ENCODE measurements around the gene LDAH.

LDAH gene

DNA sequence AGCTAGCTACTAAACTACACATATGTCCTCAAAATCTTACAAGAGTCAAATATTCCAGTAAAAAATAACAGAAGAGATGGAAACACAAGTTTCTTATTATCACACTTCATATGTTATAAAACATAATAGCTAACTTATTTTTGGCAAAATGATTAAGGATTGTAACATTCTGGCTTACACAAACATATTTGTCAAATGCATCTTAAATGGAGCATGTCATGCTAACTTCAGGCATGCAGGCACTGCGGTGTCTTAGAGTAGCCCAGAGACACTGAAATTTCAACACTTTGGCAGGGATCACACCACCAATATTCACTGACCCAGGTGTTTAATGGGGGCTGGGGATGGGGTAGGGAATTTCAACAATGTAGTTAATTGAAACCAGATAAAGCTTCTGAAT is 51.6 kb downstream of the LDAH start:
- DNase-seq, result no peak

- no peak for DNase-seq
Measured at GRCh38 chr2:20766798-20767644, 55.9 kb downstream of the LDAH start.

DNA sequence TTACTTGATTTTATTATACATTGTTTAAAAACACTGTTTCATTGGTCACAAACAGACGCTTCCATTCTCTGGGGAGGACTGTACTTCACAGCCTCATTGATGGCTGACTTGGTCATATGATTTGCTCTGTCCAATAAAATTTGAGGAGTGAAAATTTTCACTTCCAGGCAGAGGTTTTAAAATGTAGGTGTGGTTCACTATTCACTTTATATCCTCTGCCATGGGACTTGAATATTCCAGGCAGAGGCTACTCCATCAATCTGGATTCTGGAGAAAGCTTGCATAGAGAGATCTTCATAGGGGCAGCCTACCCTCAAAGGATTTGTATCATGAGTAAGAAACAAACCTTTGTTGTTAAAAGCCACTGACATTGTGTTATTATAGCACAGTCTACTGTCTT is 56.7 kb downstream of the LDAH start:
- DNase-seq, result no peak

GRCh38 chr2:20762945-20763683 is 59.8 kb downstream of the LDAH start:
- DNase-seq, result no peak

- DNase-seq, result no peak
Measured at GRCh38 chr2:20759487-20759886, 63.4 kb downstream of the LDAH start.

DNA sequence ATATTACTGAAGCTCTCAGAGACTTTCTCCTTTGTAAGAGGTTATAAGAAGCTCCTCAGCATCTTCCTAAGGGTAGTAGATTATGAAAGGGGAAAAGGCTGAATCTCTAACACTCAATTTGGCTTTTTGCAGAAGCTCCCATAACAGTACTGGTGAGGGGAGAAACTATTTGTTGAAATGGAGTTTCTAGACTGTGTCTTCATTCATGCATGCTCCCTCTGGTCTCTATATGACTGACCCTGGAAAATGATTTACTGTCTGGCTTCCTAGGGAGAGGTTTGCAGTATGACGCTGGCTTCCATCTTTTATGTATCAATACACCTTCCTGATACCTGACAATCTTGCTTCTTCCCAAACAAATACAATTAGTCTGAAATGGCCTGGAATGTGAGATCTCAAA is 63.9 kb downstream of the LDAH start:
- no peak for DNase-seq

DNA sequence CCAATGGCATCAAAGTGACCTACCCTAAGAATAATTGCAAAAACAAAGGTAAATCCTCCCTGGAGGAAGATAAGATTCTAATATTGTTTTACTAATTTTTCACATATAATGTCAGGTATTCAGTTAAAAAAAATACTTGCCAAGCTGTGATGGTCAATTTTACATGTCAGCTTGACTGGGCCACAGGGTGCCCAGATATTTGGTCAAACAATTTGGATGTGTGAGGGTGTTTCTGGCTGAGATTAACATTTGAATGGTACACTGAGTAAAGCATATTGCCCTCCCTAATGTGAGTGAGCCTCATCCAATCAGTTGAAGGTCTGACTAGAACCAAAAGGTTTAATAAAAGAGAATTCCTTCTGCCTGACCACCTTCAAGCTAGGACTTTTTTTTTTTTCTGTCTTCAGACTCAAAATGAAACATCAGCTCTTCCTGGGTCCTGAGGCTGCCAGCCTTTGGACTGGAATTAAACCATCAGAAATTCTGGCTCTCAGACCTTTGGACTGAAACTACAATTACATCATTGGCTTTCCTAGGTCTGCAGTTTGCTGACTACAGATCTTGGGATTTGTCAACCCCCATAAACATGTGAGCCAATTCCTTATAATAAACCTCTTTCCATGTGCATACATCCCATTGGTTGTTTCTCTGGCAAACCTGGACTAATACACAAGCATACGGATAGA is 65.4 kb downstream of the LDAH start:
- no peak for DNase-seq

GRCh38 chr2:20755132-20755800 is 67.6 kb downstream of the LDAH start:
- no peak for DNase-seq

DNA sequence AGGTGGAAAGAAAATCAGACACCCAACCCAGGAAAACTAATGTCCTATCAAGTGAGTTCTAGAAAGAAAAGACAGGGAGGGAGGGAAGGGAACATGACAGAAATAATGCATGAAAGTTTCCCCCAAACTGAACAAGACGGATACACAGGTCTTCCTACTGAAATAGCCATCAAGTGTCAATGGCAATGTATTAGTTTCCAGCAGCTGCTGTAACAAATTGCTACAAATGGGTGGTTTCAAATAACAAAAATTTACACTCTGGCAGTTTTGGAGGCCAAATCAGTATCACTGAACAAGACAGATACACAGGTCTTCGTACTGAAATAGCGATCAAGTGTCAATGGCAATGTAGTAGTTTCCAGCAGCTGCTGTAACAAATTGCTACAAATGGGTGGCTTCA is 70.6 kb downstream of the LDAH start:
- DNase-seq, result no peak

- DNase-seq, result no peak
Measured at GRCh38 chr2:20747317-20747716, 75.6 kb downstream of the LDAH start.

DNA sequence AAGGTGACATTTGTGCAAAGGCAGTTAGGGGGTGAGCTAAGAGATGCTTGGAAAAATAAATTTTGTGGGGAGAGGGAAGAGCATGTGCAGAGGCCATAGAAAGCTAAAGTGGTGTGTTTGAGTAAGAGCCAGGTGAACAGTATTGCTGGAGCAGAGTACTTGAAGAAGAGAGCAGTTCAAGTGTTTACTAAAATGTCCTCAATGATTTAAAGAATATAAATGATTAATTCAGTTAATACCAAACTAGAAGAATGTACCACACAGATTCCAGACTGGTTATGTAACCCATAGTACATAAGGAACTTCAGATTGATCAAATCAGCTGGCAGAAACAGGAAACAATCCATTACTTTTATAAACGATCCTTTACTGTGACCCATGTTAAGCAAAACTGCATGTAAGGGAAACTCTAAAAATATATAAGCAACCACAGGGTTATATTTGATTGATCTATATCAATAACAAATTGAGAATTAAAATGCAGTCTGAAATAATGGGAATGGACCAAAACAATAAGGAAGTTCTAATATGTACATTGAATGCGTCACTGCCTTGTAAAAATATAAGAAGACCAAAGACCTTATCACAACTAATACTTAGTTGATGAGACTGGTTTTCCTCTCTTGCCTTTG is 76.9 kb downstream of the LDAH start:
- DNase-seq, result peak; percentile 1 to 27

DNA sequence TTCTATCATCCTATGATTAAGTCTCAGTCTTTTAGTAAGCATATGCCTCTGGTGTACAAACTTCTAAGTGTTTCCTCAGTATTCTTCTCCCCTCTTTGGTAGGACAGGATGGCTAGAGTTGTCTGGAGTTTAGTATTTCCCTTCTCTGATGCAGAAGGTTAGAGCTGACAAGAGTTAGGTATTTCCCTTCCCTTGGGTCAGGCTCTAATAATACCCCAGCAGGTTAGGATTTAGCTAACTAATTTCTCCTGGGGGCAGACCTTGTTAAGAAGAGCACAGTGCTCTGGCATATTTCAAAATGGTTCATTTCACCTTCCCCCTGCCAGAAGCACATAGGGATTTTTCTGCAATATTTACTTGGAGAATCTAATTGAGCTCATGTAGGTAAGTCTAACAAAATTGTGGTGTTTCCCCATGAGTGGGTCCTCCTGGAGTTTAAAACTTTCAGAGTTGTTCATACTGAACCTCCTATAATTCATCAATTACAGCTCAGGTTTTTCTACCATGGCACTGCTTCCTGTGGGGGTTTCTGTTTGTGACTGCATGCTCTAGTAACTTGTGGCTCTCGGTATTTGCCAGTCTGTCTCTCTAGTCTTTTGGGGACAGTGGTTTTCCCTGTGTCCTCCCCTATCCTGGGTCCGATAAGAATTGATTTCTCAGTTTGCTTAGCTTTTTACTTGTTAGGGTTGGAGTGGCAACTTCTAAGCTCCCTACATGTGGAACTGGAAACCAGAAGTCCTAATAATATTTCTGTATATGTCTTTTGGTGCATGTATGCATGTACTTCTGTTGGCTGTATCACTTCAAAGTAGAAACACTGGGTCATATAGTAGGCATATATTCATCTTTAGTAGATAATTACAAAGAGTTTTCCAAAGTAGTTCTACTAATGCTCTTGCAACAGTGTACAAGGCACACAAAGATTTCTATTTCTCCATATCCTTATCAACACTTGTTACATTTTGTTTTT is 78.2 kb downstream of the LDAH start:
- DNase-seq, result no peak

GRCh38 chr2:20738772-20739171 is 84.1 kb downstream of the LDAH start:
- no peak for DNase-seq

GRCh38 chr2:20737505-20737904 is 85.4 kb downstream of the LDAH start:
- no peak for DNase-seq

- no peak for DNase-seq
Measured at GRCh38 chr2:20728114-20728758, 94.7 kb downstream of the LDAH start.

DNA sequence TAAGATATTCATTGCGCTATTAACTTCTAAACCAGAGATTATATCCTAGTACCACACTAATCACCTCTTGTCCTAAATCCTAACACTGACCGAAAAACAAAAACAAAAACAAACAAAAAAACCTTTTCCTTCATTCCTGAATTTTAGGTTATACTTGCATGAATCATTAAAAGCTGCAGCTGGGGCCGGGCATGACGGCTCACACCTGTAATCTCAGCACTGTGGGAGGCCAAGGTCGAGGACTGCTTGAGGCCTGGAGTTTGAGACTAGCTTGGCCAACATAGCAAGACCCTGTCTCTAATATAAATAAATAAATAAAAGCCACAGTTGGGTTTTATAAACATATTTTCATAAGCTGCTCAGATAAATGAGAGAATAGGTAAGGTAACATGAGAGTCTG is 96.0 kb downstream of the LDAH start:
- DNase-seq, result no peak

DNA sequence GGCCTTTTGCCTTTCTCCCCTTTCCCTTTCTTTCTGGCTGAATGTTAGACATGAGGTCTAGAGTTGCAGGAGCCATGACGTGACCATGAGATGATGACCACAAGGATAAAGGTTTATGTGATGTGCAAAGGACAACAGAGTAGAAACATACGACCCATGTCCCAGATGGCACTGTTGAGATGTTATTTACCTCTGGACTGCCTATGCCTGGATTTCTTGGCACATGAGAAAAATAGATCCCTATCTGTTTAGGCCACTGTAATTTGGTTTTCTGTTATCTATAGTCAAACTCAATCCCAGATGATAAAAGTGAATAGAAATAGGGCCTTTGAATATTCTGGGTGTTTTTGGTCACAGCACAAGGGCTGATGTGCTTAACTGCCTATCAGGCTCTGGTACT is 97.1 kb downstream of the LDAH start:
- DNase-seq, result no peak

- DNase-seq, result no peak
Measured at GRCh38 chr2:20724500-20725053, 98.3 kb downstream of the LDAH start.

DNA sequence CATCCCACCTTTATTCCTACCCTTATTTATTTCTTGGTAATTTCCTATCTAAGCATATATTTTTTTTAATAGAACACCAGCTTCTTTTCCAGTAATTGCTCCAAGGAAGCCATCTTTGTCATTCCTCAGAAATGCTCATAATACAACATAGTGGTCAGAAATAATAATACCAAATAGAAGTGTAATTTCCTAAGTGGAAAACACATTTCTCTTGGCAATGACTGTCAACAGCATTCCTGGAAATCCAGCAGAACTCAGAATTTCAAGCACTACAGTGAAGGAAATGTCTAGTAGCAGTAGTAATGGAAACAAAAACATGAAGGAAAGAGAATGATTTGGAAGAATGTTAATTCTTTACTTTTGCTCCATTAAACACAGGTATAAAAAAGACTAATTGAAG is 99.4 kb downstream of the LDAH start:
- no peak for DNase-seq

- no peak for DNase-seq
Measured at GRCh38 chr2:20722592-20723240, 100.2 kb downstream of the LDAH start.

Measured in SHP77 (cell line).